IPS-11a (cell line): ENCODE measurements around the gene SLC18A2.
"Not testable (repeated sequence)": the region's sequence is repeated elsewhere in the genome, so short reads cannot be mapped to it uniquely, and the experiment has no call there.

Source experiments
- H3K4me3 ChIP-seq: one replicate; pipeline ENCODE4 v1.5.1; 2013; ENCODE audit warnings: low read depth, low read length, control low read depth

The SLC18A2 gene

DNA sequence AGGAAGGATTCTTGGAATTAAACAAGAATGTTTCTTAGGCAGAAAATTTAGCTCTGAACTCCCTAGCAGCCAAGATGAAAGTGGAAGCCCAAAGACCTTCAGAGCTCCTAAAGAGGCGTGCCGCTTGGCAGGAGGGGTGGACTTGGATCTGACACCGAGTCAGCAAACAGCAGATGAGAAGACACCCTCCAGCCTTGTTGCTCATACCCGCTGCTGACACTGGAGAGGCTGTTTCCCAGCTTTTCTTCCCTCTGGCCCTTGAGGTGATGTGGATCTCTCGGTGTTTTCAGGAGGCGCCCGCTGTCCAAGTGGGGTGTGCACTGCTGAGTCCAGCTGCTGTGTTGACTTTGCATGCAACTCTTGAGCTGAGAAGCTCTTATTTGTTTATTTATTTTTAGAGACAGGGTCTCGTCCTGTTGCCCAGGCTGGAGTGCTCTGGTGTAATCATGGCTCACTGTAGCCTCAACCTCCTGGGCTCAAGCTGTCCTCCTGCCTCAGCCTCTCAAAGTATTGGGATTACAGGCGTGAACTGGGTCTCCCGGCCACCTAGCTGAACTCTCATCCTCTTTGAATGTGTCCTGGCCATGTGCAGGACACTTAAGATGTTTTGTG, 21.5 kb downstream of the SLC18A2 start:
- H3K4me3 ChIP-seq = no peak overlapping the region

- H3K4me3 ChIP-seq = no peak overlapping the region
Measured at GRCh38 chr10:117262903-117263293, 22.0 kb downstream of the SLC18A2 start.

GRCh38 chr10:117264782-117265181, 23.9 kb downstream of the SLC18A2 start:
- no peak overlapping the region for H3K4me3 ChIP-seq

- no peak overlapping the region for H3K4me3 ChIP-seq
Measured at GRCh38 chr10:117266400-117266799, 25.5 kb downstream of the SLC18A2 start.

GRCh38 chr10:117266812-117267211, 25.9 kb downstream of the SLC18A2 start:
- H3K4me3 ChIP-seq = no peak overlapping the region

DNA sequence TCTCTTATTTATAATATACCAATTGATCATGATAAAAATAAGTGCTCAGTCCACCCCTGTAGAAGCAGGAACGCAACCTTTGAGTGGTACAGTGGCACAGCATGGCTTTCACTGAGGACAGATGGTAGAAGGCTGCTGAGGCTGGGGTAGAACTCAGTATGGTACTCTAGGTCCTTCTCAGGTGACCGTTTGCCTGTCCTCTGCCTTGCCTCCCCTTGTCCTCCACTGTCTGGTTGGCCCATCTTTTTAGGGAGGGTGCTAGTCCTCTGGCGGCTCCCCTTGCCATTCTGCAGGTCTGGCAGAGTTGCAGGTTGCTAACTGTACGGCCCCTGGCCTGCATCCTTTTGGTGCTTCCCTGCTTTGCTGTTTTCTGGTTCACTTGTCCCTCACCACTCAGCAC, 27.3 kb downstream of the SLC18A2 start:
- H3K4me3 ChIP-seq = no peak overlapping the region

DNA sequence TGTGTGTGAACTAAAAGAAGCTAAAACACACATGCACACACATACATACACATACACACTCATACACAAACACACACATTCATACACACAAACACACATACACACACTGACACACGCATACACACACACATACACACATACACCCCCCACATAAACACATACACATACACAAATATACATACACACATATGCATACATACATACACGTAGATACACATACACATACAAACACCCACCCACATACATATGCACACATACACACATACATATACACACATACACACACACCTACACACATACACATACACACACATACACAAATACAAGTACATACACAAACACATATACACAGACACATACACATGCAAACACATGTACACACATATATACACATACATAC, 28.0 kb downstream of the SLC18A2 start:
- H3K4me3 ChIP-seq = no peak overlapping the region

GRCh38 chr10:117271427-117271826, 30.5 kb downstream of the SLC18A2 start:
- no peak overlapping the region for H3K4me3 ChIP-seq

GRCh38 chr10:117272195-117273076, 31.5 kb downstream of the SLC18A2 start:
- H3K4me3 ChIP-seq = no peak overlapping the region

GRCh38 chr10:117273980-117274379, 33.1 kb downstream of the SLC18A2 start:
- H3K4me3 ChIP-seq = no peak overlapping the region

- H3K4me3 ChIP-seq = no peak overlapping the region
Measured at GRCh38 chr10:117274509-117274908, 33.6 kb downstream of the SLC18A2 start.

GRCh38 chr10:117275121-117275520, 34.2 kb downstream of the SLC18A2 start:
- no peak overlapping the region for H3K4me3 ChIP-seq

GRCh38 chr10:117277675-117278074, 36.8 kb downstream of the SLC18A2 start:
- H3K4me3 ChIP-seq = no peak overlapping the region

DNA sequence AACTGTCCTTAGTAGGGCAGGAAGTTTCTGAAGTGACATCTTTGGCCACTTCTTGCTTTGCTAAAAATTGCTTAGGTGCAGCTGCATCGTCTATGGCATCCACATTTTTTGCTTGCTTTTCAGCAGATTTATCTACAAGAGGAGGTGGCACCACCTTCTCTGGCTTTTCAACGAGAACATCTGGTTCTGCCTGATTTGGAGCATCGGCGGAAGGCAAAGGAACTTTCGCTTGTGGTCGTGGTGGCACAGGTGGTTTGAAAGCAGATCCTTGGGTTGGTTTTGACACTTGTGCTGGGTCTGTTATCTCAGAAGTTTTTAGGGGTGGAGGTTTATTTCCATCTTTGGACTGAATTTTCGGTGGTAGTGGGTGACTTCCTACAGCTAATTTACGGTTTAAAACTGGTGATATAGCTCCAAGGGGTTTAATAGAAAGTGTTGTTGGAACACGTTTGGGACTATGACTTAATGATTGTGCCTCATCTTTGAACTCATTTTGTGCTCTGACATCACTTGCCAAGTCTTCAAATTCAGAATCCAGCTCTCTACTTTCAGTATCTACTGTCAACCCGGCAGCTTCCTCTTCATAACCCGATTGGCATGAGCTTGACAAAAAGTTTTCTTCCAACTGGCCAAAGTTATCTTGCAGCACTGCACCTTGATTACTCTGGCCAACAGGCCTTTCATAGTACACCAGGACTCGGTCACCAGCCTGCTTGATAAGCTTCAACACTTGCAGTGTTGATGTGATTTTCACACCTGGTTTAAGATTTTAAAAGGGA, 44.0 kb downstream of the SLC18A2 start:
- no peak overlapping the region for H3K4me3 ChIP-seq

- H3K4me3 ChIP-seq = not testable (repeated sequence)
Measured at GRCh38 chr10:117290872-117291271, 50.0 kb downstream of the SLC18A2 start.

GRCh38 chr10:117294039-117294645, 53.2 kb downstream of the SLC18A2 start:
- H3K4me3 ChIP-seq = no peak overlapping the region

DNA sequence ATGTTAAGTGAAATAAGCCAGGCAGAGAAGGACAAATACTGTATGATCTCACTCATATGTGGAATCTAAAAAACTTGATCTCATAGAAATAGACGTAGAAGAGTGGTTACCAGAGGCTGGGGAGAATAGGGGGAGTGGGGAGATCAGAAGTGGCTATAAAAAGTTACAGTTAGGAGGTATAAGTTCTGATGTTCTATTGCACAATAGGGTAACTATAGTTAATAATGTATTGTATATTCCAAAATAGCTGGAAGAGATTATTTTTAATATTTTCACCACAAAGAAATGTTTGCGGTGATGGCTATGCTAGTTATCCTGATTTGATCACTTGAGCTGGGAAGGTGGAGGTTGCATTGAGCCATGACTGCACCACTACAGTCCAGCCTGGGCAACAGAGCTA, 53.8 kb downstream of the SLC18A2 start:
- no peak overlapping the region for H3K4me3 ChIP-seq

DNA sequence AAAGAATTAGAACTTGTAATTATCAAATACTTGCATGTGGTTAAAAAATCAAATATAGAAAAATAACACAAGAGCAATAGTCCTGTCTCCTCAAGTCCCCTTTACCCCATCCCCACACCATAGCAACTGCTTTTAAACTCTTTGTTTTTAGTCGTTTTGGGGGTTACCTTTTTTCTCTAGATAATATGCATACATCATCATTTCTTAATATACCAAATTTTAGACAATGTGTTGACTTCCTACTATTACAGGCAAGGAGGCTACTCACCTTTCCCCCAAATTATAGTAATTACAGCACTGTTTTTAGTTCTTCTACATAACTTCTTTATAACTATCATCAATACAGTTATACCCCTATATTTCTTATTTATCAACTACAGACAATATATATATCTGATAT, 57.3 kb downstream of the SLC18A2 start:
- no peak overlapping the region for H3K4me3 ChIP-seq

- no peak overlapping the region for H3K4me3 ChIP-seq
Measured at GRCh38 chr10:117299435-117299834, 58.5 kb downstream of the SLC18A2 start.

DNA sequence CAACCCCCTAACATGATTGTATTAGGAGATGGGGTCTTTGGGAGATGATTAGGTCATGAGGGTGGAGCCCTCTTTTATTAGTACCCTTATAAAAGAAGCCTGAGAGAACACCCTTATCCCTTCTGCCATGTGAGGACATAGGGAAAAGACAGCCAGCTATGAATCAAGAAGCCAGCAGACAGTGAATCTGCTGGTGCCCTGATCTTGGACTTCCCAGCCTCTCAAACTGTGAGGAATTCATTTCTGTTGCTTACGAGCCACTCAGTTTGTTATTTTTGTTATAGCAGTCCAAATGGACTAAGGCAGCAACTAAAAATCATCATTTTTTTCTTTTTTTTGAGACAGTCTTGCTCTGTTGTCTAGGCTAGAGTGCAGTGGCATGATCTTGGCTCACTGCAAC, 59.8 kb downstream of the SLC18A2 start:
- no peak overlapping the region for H3K4me3 ChIP-seq

- H3K4me3 ChIP-seq = not testable (repeated sequence)
Measured at GRCh38 chr10:117303451-117303850, 62.5 kb downstream of the SLC18A2 start.
